Suprapubic skin (tissue), 4 donors: Measurements from ENCODE around the gene APLP2.

ENCODE experiments used
- EP300 ChIP-seq: sonication (generic); formaldehyde crosslinking; IDR thresholded peaks from one replicate; pipeline ENCODE4 v1.6.1; 2017; ENCODE audit warnings: antibody characterized with exemption
- POLR2A ChIP-seq, 2 donors: fragments of 450-650 bp; IDR thresholded peaks; one replicate each; pipeline ENCODE4 v1.6.1; 2017; ENCODE audit warnings: antibody characterized with exemption in 2 of 2, mild to moderate bottlenecking in 2 of 2, moderate library complexity in 2 of 2
- POLR2AphosphoS5 ChIP-seq, 3 donors: sonication (generic); formaldehyde crosslinking; IDR thresholded peaks; one replicate each; pipeline ENCODE4 v1.6.1; 2017; ENCODE audit warnings: antibody characterized with exemption in 3 of 3
- TF ChIP-seq, protein P1 (sequence below), 2 donors: fragments of 200-600 bp in 1 of 2; fragments of 450-650 bp in 1 of 2; sonication (generic) in 1 of 2; IDR thresholded peaks; one replicate each; pipeline ENCODE4 v1.5.1; 2016 to 2019; ENCODE audit warnings: antibody characterized with exemption in 2 of 2, mild to moderate bottlenecking in 1 of 2, moderate library complexity in 1 of 2

DNA sequence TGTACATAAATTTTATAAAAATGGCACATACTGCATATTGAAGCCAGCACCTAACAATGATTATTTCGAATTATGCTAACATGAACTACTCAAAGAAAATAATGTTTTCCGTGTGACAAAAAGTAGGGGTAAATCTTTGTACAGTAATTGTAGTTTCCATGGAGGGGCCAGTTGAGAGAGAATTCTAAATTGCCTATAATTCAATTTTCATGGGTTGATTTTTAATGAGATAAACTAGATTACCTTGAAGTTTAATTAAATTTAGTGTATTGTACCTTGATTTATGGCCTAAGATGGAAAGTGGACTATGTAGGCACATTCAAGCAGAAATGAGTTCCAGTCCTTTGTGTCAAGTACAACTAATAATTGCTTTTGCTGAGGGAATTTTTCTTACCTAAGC lies 5.0 kb downstream of the APLP2 start:
- TF ChIP-seq, protein P1, sequence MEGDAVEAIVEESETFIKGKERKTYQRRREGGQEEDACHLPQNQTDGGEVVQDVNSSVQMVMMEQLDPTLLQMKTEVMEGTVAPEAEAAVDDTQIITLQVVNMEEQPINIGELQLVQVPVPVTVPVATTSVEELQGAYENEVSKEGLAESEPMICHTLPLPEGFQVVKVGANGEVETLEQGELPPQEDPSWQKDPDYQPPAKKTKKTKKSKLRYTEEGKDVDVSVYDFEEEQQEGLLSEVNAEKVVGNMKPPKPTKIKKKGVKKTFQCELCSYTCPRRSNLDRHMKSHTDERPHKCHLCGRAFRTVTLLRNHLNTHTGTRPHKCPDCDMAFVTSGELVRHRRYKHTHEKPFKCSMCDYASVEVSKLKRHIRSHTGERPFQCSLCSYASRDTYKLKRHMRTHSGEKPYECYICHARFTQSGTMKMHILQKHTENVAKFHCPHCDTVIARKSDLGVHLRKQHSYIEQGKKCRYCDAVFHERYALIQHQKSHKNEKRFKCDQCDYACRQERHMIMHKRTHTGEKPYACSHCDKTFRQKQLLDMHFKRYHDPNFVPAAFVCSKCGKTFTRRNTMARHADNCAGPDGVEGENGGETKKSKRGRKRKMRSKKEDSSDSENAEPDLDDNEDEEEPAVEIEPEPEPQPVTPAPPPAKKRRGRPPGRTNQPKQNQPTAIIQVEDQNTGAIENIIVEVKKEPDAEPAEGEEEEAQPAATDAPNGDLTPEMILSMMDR (IDR thresholded peaks at IDR 0.05): no peak
- TF ChIP-seq POLR2A (IDR thresholded peaks at IDR 0.05) (no peak), EP300 (no peak), POLR2AphosphoS5 (IDR thresholded peaks at IDR 0.05) (no peak)
